Common myeloid progenitor, CD34-positive (primary cell): Measurements from ENCODE around the gene IL2RA.

Source experiments
- CTCF ChIA-PET: fragments of 350-600 bp; sonication (Branson Sonifier 250); formaldehyde crosslinking; loops from one replicate; lab custom pipeline; 2021; ENCODE audit warnings: antibody characterized with exemption; lab: Charles Lee
- POLR2A ChIA-PET: fragments of 350-600 bp; sonication (Branson Sonifier 250); formaldehyde crosslinking; loops from one replicate; lab custom pipeline; 2021; ENCODE audit warnings: antibody characterized with exemption; lab: Charles Lee
- DNase-seq, 3 donors: peaks; one replicate each; pipeline versions ENCODE4 v3.0.0 to v3.0.0-alpha.2; 2013
- H3K27ac ChIP-seq, 2 experiments: 1 replicate in 1 of 2; 2 replicates in 1 of 2; pipeline ENCODE4 v1.7.0; 2013; ENCODE audit warnings: inconsistent platforms in 2 of 2, low read length in 2 of 2, mild to moderate bottlenecking in 2 of 2, low read depth in 1 of 2, moderate library complexity in 1 of 2; ENCODE audit not compliant: severe bottlenecking in 2 of 2, insufficient read depth in 1 of 2, poor library complexity in 1 of 2
- H3K27me3 ChIP-seq, 5 experiments: replicated peaks in 2 of 5; 1 replicate in 3 of 5; 2 replicates in 2 of 5; pipeline versions ENCODE4 v1.6.1 to v1.7.0; 2013; ENCODE audit warnings: low read length in 4 of 5, mild to moderate bottlenecking in 2 of 5, moderate library complexity in 2 of 5, inconsistent platforms in 1 of 5; ENCODE audit not compliant: insufficient read depth in 5 of 5, control insufficient read depth in 4 of 5
- H3K36me3 ChIP-seq, 4 experiments: 1 replicate in 2 of 4; 2 replicates in 2 of 4; pipeline versions ENCODE4 v1.6.1 to v1.7.0; 2013; ENCODE audit warnings: low read length in 3 of 4, control low read depth in 1 of 4, mild to moderate bottlenecking in 1 of 4; ENCODE audit not compliant: control insufficient read depth in 4 of 4, insufficient read depth in 4 of 4
- H3K4me1 ChIP-seq, 4 experiments: 1 replicate in 3 of 4; 2 replicates in 1 of 4; pipeline versions ENCODE4 v1.6.1 to v1.7.1; 2013; ENCODE audit warnings: low read length in 3 of 4, mild to moderate bottlenecking in 3 of 4, control low read depth in 1 of 4, inconsistent platforms in 1 of 4, moderate library complexity in 1 of 4; ENCODE audit not compliant: control insufficient read depth in 4 of 4, insufficient read depth in 4 of 4; ENCODE audit errors: control extremely low read depth in 1 of 4
- H3K4me3 ChIP-seq, 7 experiments: 1 replicate in 4 of 7; 2 replicates in 3 of 7; pipeline versions ENCODE4 v1.5.1 to v1.7.0; 2013; ENCODE audit warnings: mild to moderate bottlenecking in 7 of 7, low read length in 6 of 7, moderate library complexity in 6 of 7, inconsistent platforms in 2 of 7, low read depth in 2 of 7, control low read depth in 1 of 7; ENCODE audit not compliant: insufficient read depth in 4 of 7, control insufficient read depth in 1 of 7; ENCODE audit errors: extremely low read depth in 1 of 7
- H3K9me3 ChIP-seq, 5 experiments: 1 replicate in 4 of 5; 2 replicates in 1 of 5; pipeline versions ENCODE4 v1.6.1 to v1.7.1; 2013; ENCODE audit warnings: low read length in 4 of 5, mild to moderate bottlenecking in 2 of 5, inconsistent platforms in 1 of 5, low read depth in 1 of 5, moderate library complexity in 1 of 5; ENCODE audit not compliant: control insufficient read depth in 4 of 5, insufficient read depth in 2 of 5; ENCODE audit errors: control extremely low read depth in 1 of 5
- WGBS: methylation state at CpG from one replicate; pipeline ENCODE4 v1.1.5; 2013; ENCODE audit not compliant: insufficient coverage; 5-methylcytosine and 5-hydroxymethylcytosine counted together

IL2RA gene

GRCh38 chr10:6061056-6061455 is 1.1 kb downstream of the IL2RA start:
- H3K4me1 ChIP-seq = peaks cover 4 to 50% (median 39%) of the 10 kb centered on the region in 4 experiments
- no peaks in the 10 kb centered on the region for H3K36me3 ChIP-seq
- CTCF ChIA-PET = interaction anchor here (0.9 to 2.8 kb wide), 4 partner anchors 20 to 341 kb away, joined by 3 to 7 read pairs (median 5); no protein-coding TSS in a partner anchor
- peak overlapping the region in 1 of 7 experiments; percentile 60 for H3K4me3 ChIP-seq
- peaks cover 0 to 5% (median 0%) of the 10 kb centered on the region in 5 experiments for H3K27me3 ChIP-seq
- no peak for DNase-seq
- WGBS = 77% methylated on average over 5 of the region's 8 CpGs
- H3K9me3 ChIP-seq = no peaks in the 10 kb centered on the region
- no peak overlapping the region for H3K27ac ChIP-seq
- POLR2A ChIA-PET = no interaction called here

- ChIA-PET POLR2A (no interaction called here), CTCF (interaction anchor here (0.6 to 1.2 kb wide), 2 partner anchors 9 to 68 kb away, joined by 3 read pairs; no protein-coding TSS in a partner anchor)
- H3K9me3 ChIP-seq = no peaks in the 10 kb centered on the region
- no peak for DNase-seq
- peaks cover 4 to 40% (median 30%) of the 10 kb centered on the region in 4 experiments for H3K4me1 ChIP-seq
- WGBS = no CpG with 5 or more reads among the region's 2 CpGs
- H3K27me3 ChIP-seq = peaks cover 0 to 5% (median 0%) of the 10 kb centered on the region in 5 experiments
- H3K36me3 ChIP-seq = no peaks in the 10 kb centered on the region
- H3K27ac ChIP-seq = no peak overlapping the region
- H3K4me3 ChIP-seq = no peak overlapping the region
These were observed 2.7 kb downstream of the IL2RA start for GRCh38 chr10:6059506-6059905.

- Histone ChIP-seq H3K9me3 (no peaks in the 10 kb centered on the region), H3K27ac (no peak overlapping the region), H3K36me3 (no peaks in the 10 kb centered on the region), H3K27me3 (peaks cover 0 to 5% (median 0%) of the 10 kb centered on the region in 5 experiments), H3K4me3 (no peak overlapping the region), H3K4me1 (peaks cover 4 to 46% (median 34%) of the 10 kb centered on the region in 4 experiments)
- DNase-seq = no peak
- WGBS = no CpG with 5 or more reads among the region's 3 CpGs
- ChIA-PET CTCF (interaction anchor here (1.4 to 3.5 kb wide), 2 partner anchors 10 to 28 kb away, joined by 5 to 15 read pairs; no protein-coding TSS in a partner anchor), POLR2A (no interaction called here)
These were observed 3.3 kb downstream of the IL2RA start for GRCh38 chr10:6058682-6059475.

GRCh38 chr10:6056411-6057135 is 5.6 kb downstream of the IL2RA start:
- DNase-seq = no peak
- Histone ChIP-seq H3K27ac (no peak overlapping the region), H3K9me3 (no peaks in the 10 kb centered on the region), H3K36me3 (no peaks in the 10 kb centered on the region), H3K27me3 (peaks cover 0 to 5% (median 0%) of the 10 kb centered on the region in 5 experiments), H3K4me1 (peaks cover 12 to 54% (median 43%) of the 10 kb centered on the region in 4 experiments), H3K4me3 (no peak overlapping the region)
- 96% methylated on average over 3 of the region's 5 CpGs for WGBS
- CTCF ChIA-PET = interaction anchor here (0.7 to 3.5 kb wide), 3 partner anchors 10 to 30 kb away, joined by 3 to 15 read pairs (median 5); no protein-coding TSS in a partner anchor
- POLR2A ChIA-PET = no interaction called here

GRCh38 chr10:6055929-6056328 is 6.2 kb downstream of the IL2RA start:
- Histone ChIP-seq H3K4me3 (no peak overlapping the region), H3K27me3 (peaks cover 0 to 5% (median 0%) of the 10 kb centered on the region in 5 experiments), H3K36me3 (no peaks in the 10 kb centered on the region), H3K27ac (no peak overlapping the region), H3K4me1 (peaks cover 12 to 52% (median 40%) of the 10 kb centered on the region in 4 experiments), H3K9me3 (no peaks in the 10 kb centered on the region)
- DNase-seq = no peak
- ChIA-PET CTCF (interaction anchor here (1.1 to 3.5 kb wide), 2 partner anchors 12 to 31 kb away, joined by 5 to 15 read pairs; no protein-coding TSS in a partner anchor), POLR2A (no interaction called here)
- WGBS = 83% methylated on average over 2 of the region's 4 CpGs

GRCh38 chr10:6054884-6055283 is 7.3 kb downstream of the IL2RA start:
- Histone ChIP-seq H3K4me1 (peaks cover 15 to 50% (median 40%) of the 10 kb centered on the region in 4 experiments), H3K27me3 (peaks cover 0 to 5% (median 0%) of the 10 kb centered on the region in 5 experiments), H3K9me3 (no peaks in the 10 kb centered on the region), H3K36me3 (no peaks in the 10 kb centered on the region), H3K27ac (no peak overlapping the region), H3K4me3 (no peak overlapping the region)
- DNase-seq = no peak
- CTCF ChIA-PET = interaction anchor here (1.5 to 8.6 kb wide), 3 partner anchors 8 to 32 kb away, joined by 3 to 70 read pairs (median 47); partner anchors contain the start of gene IL2RA
- WGBS = 100% methylated on average over 5 of the region's 5 CpGs
- POLR2A ChIA-PET = no interaction called here
